ENCODE data around the gene ANXA8.

Gene ANXA8

GRCh38 chr10:47447209-47447608, 36.7 kb downstream of the ANXA8 start:
- DNase-seq, result no peak

- no peak for DNase-seq
Observed at GRCh38 chr10:47445720-47446119, 38.2 kb downstream of the ANXA8 start.

GRCh38 chr10:47444047-47444446, 39.9 kb downstream of the ANXA8 start:
- DNase-seq, result no peak

GRCh38 chr10:47443145-47443544, 40.8 kb downstream of the ANXA8 start:
- no peak for DNase-seq

GRCh38 chr10:47442351-47442750, 41.6 kb downstream of the ANXA8 start:
- no peak for DNase-seq

- DNase-seq, result no peak
Observed at GRCh38 chr10:47441938-47442337, 42.0 kb downstream of the ANXA8 start.

- DNase-seq, result no peak
Observed at GRCh38 chr10:47440207-47440606, 43.7 kb downstream of the ANXA8 start.

GRCh38 chr10:47438857-47439474, 44.9 kb downstream of the ANXA8 start:
- no peak for DNase-seq

- DNase-seq, result no peak
Observed at GRCh38 chr10:47435081-47435480, 48.8 kb downstream of the ANXA8 start.

- no peak for DNase-seq
Observed at GRCh38 chr10:47425813-47426419, 58.0 kb downstream of the ANXA8 start.

GRCh38 chr10:47424231-47424630, 59.7 kb downstream of the ANXA8 start:
- DNase-seq, result no peak

- DNase-seq, result no peak
Observed at GRCh38 chr10:47423476-47423875, 60.4 kb downstream of the ANXA8 start.

GRCh38 chr10:47421057-47421952, 62.6 kb downstream of the ANXA8 start:
- no peak for DNase-seq

GRCh38 chr10:47420305-47421056, 63.4 kb downstream of the ANXA8 start:
- DNase-seq, result no peak

- DNase-seq, result no peak
Observed at GRCh38 chr10:47419421-47419820, 64.5 kb downstream of the ANXA8 start.

GRCh38 chr10:47418966-47419365, 64.9 kb downstream of the ANXA8 start:
- DNase-seq, result no peak

- DNase-seq, result no peak
Observed at GRCh38 chr10:47418321-47418720, 65.6 kb downstream of the ANXA8 start.
